ENCODE measurements around the gene TMEM59.
"Not testable (repeated sequence)": the region's sequence is repeated elsewhere in the genome, so short reads cannot be mapped to it uniquely, and the experiment has no call there.

TMEM59 gene

GRCh38 chr1:54027848-54028247, 25.2 kb downstream of the TMEM59 start:
- ATAC-seq (ENCODE audit: insufficient read depth, low read depth) (no peak), DNase-seq (no peak)
- H3K4me3 ChIP-seq (ENCODE audit: low read depth in 1 of 2, low read length in 2 of 2), result no peak overlapping the region
- no peaks in the 10 kb centered on the region for H3K27me3 ChIP-seq (ENCODE audit: insufficient read depth, low read length, poor library complexity)
- no peaks in the 10 kb centered on the region for H3K9me3 ChIP-seq (ENCODE audit: insufficient read depth, low read length, severe bottlenecking)
- no peak for TF ChIP-seq EZH2 (IDR thresholded peaks at IDR 0.05; ENCODE audit: borderline replicate concordance, low read depth, low read length, severe bottlenecking)
- TF ChIP-seq, protein P1, sequence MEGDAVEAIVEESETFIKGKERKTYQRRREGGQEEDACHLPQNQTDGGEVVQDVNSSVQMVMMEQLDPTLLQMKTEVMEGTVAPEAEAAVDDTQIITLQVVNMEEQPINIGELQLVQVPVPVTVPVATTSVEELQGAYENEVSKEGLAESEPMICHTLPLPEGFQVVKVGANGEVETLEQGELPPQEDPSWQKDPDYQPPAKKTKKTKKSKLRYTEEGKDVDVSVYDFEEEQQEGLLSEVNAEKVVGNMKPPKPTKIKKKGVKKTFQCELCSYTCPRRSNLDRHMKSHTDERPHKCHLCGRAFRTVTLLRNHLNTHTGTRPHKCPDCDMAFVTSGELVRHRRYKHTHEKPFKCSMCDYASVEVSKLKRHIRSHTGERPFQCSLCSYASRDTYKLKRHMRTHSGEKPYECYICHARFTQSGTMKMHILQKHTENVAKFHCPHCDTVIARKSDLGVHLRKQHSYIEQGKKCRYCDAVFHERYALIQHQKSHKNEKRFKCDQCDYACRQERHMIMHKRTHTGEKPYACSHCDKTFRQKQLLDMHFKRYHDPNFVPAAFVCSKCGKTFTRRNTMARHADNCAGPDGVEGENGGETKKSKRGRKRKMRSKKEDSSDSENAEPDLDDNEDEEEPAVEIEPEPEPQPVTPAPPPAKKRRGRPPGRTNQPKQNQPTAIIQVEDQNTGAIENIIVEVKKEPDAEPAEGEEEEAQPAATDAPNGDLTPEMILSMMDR (IDR thresholded peaks at IDR 0.05; ENCODE audit: borderline replicate concordance, extremely low read depth, low read length, poor library complexity, severe bottlenecking), result no peak
- no peaks in the 10 kb centered on the region for H4K20me1 ChIP-seq (ENCODE audit: insufficient read depth, low read length)
- peaks cover 23% of the 10 kb centered on the region; the same call in 1 of the 2 replicates for H3K36me3 ChIP-seq (ENCODE audit: insufficient read depth, low read length)
- no peaks in the 10 kb centered on the region for H3K79me2 ChIP-seq (ENCODE audit: insufficient read depth, low read length)
- H2AFZ ChIP-seq (ENCODE audit: low read depth, low read length), result no peak overlapping the region
- no peak overlapping the region for H3K4me2 ChIP-seq (ENCODE audit: insufficient read depth, low read length)
- H3K9ac ChIP-seq (ENCODE audit: low read depth, low read length), result no peak overlapping the region
- no peaks in the 10 kb centered on the region for H3K4me1 ChIP-seq (ENCODE audit: insufficient read depth, low read length)
- H3K27ac ChIP-seq (ENCODE audit: low read length), result no peak overlapping the region

GRCh38 chr1:54024811-54025210, 28.2 kb downstream of the TMEM59 start:
- not testable (repeated sequence) for H3K4me1 ChIP-seq (ENCODE audit: insufficient read depth, low read length); H3K27ac ChIP-seq (ENCODE audit: low read length); DNase-seq; H3K9ac ChIP-seq (ENCODE audit: low read depth, low read length); H3K4me3 ChIP-seq (ENCODE audit: low read depth in 1 of 2, low read length in 2 of 2); H3K36me3 ChIP-seq (ENCODE audit: insufficient read depth, low read length); H3K27me3 ChIP-seq (ENCODE audit: insufficient read depth, low read length, poor library complexity); H3K79me2 ChIP-seq (ENCODE audit: insufficient read depth, low read length); H4K20me1 ChIP-seq (ENCODE audit: insufficient read depth, low read length); ATAC-seq (ENCODE audit: insufficient read depth, low read depth); H3K9me3 ChIP-seq (ENCODE audit: insufficient read depth, low read length, severe bottlenecking); H2AFZ ChIP-seq (ENCODE audit: low read depth, low read length); H3K4me2 ChIP-seq (ENCODE audit: insufficient read depth, low read length)

DNA sequence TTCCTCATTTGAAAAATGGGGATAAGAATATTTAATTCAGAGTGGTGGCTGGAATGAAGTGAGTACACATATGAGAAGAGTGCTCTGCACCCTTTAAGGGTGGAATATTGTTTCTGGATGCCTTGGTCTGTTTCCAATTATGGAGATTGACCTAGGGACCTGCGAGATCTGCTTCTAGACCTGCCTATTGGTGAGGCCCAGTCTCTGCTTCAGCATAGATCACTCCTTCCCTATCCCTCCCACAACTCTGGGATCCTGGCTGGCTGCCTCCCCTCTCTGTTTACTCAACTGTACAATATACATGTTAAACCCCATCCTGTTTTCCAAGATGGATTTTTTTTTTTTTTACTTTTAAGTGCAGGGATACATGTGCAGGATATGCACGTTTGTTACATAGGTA, 28.6 kb downstream of the TMEM59 start:
- H3K27me3 ChIP-seq (ENCODE audit: insufficient read depth, low read length, poor library complexity), result no peaks in the 10 kb centered on the region
- H3K27ac ChIP-seq (ENCODE audit: low read length), result no peak overlapping the region
- ATAC-seq (ENCODE audit: insufficient read depth, low read depth) (no peak), DNase-seq (no peak)
- no peak overlapping the region for H3K4me3 ChIP-seq (ENCODE audit: low read depth in 1 of 2, low read length in 2 of 2)
- no peak overlapping the region for H3K4me2 ChIP-seq (ENCODE audit: insufficient read depth, low read length)
- no peaks in the 10 kb centered on the region for H3K36me3 ChIP-seq (ENCODE audit: insufficient read depth, low read length)
- H3K4me1 ChIP-seq (ENCODE audit: insufficient read depth, low read length), result no peaks in the 10 kb centered on the region
- H4K20me1 ChIP-seq (ENCODE audit: insufficient read depth, low read length), result no peaks in the 10 kb centered on the region
- no peak for TF ChIP-seq EZH2 (IDR thresholded peaks at IDR 0.05; ENCODE audit: borderline replicate concordance, low read depth, low read length, severe bottlenecking)
- TF ChIP-seq, protein P1 (IDR thresholded peaks at IDR 0.05; ENCODE audit: borderline replicate concordance, extremely low read depth, low read length, poor library complexity, severe bottlenecking), result no peak
- no peaks in the 10 kb centered on the region for H3K79me2 ChIP-seq (ENCODE audit: insufficient read depth, low read length)
- no peaks in the 10 kb centered on the region for H3K9me3 ChIP-seq (ENCODE audit: insufficient read depth, low read length, severe bottlenecking)
- no peak overlapping the region for H3K9ac ChIP-seq (ENCODE audit: low read depth, low read length)
- no peak overlapping the region for H2AFZ ChIP-seq (ENCODE audit: low read depth, low read length)

DNA sequence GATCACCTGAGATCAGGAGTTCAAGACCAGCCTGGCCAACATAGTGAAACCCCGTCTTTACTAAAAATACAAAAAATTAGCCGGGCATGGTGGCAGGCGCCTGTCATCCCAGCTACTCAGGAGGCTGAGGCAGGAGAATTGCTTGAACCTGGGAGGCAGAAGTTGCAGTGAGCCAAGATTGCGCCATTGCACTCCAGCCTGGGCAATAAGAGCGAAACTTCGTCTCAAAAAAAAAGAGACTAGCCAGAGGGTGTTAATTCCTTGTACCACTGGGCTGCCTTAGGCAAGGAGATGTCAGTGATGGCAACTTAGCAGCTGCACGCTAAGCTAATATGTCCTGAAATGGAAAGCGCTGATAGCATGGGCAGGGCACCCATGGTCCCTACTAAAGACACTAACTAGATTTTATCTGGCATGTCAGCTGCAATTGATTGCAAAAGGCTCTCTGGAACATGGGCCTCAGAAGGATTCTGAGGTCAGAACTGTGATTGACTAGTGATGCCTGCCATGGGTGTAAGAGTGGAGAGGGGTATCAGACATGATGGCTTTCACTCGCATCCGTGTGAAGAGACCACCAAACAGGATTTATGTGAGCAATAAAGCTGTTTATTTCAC, 33.3 kb downstream of the TMEM59 start:
- H3K79me2 ChIP-seq (ENCODE audit: insufficient read depth, low read length); H3K4me3 ChIP-seq (ENCODE audit: low read depth in 1 of 2, low read length in 2 of 2); H3K4me1 ChIP-seq (ENCODE audit: insufficient read depth, low read length); H3K4me2 ChIP-seq (ENCODE audit: insufficient read depth, low read length); H2AFZ ChIP-seq (ENCODE audit: low read depth, low read length); H3K36me3 ChIP-seq (ENCODE audit: insufficient read depth, low read length); DNase-seq; H3K9me3 ChIP-seq (ENCODE audit: insufficient read depth, low read length, severe bottlenecking); H3K27ac ChIP-seq (ENCODE audit: low read length); H3K9ac ChIP-seq (ENCODE audit: low read depth, low read length); H3K27me3 ChIP-seq (ENCODE audit: insufficient read depth, low read length, poor library complexity); ATAC-seq (ENCODE audit: insufficient read depth, low read depth); H4K20me1 ChIP-seq (ENCODE audit: insufficient read depth, low read length): not testable (repeated sequence)
